SH-SY5Y (cell line): Measurements from ENCODE around the gene XAB2.

Source experiments
- GATA2 ChIP-seq: IDR thresholded peaks from 2 replicates; pipeline ENCODE4 v1.6.1; 2011; ENCODE audit warnings: mild to moderate bottlenecking, low read depth, low read length
- GATA3 ChIP-seq: IDR thresholded peaks from 2 replicates; pipeline ENCODE4 v1.6.1; 2011; ENCODE audit warnings: low read depth, mild to moderate bottlenecking, low read length, moderate library complexity

XAB2 gene

GRCh38 chr19:7614859-7615741 lies 14.2 kb downstream of the XAB2 start:
- TF ChIP-seq GATA3 (no peak), GATA2 (no peak)

GRCh38 chr19:7612282-7613274 lies 16.8 kb downstream of the XAB2 start:
- no peak for TF ChIP-seq GATA2
- no peak for TF ChIP-seq GATA3

- TF ChIP-seq GATA2: no peak
Measured at GRCh38 chr19:7611541-7612279, 17.6 kb downstream of the XAB2 start.

- no peak for TF ChIP-seq GATA3
- no peak for TF ChIP-seq GATA2
Measured at GRCh38 chr19:7610491-7611240, 18.7 kb downstream of the XAB2 start.

GRCh38 chr19:7607874-7608560 lies 21.3 kb downstream of the XAB2 start:
- TF ChIP-seq GATA3 (no peak), GATA2 (no peak)

GRCh38 chr19:7607212-7607873 lies 22.0 kb downstream of the XAB2 start:
- TF ChIP-seq GATA2 (no peak), GATA3 (no peak)

GRCh38 chr19:7606289-7606688 lies 23.1 kb downstream of the XAB2 start:
- TF ChIP-seq GATA3: no peak
- TF ChIP-seq GATA2: no peak

- TF ChIP-seq GATA2 (no peak), GATA3 (no peak)
Measured at GRCh38 chr19:7605490-7606222, 23.7 kb downstream of the XAB2 start.

GRCh38 chr19:7603919-7604318 lies 25.4 kb downstream of the XAB2 start:
- TF ChIP-seq GATA3 (no peak), GATA2 (no peak)

GRCh38 chr19:7602935-7603497 lies 26.3 kb downstream of the XAB2 start:
- TF ChIP-seq GATA3: no peak
- no peak for TF ChIP-seq GATA2

- TF ChIP-seq GATA2 (no peak), GATA3 (no peak)
Measured at GRCh38 chr19:7602240-7602934, 27.0 kb downstream of the XAB2 start.
